GM19395 (cell line): ENCODE data around the gene RNF182.
"Not testable (repeated sequence)": the region's sequence is repeated elsewhere in the genome, so short reads cannot be mapped to it uniquely, and the experiment has no call there.

Source experiments
- ATAC-seq: cut with Tn5 transposase; IDR thresholded peaks from one replicate; pipeline ENCODE4 v1.9.1; 2021; ENCODE audit warnings: mild to moderate bottlenecking, moderate library complexity; ENCODE audit not compliant: unreplicated experiment

RNF182 gene

DNA sequence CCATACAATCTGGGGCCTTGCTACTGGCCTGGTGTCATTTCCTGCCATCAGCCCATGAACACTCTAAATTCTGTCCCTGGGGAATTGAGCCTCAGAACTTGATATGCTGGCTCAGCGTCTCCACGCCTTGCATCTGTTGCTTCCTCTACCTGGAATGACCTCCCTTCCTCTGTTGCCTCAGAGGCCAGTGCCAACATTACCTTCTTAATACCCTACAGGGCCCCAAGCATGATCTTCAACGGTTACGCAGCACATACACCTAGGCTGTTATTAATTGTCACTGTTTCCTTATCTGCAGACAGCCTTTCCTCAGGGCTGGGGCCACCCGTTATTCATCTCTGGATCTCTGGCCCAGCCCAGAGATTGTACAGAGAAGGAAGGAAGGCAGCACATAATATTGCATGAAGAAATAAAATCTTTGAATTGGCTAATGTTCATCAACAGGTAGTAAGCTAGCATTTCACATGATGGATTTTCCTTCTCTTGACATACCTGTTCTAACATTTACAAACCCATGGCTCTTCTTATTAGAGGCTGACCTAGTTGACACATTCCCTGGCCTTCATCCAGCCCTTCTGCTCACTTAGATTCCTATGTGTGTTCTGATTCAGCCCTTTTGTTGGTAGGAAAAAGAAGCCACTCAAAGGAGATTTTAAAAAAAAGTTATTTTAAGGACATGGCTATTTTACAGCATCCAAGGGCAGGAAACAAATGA lies 8.4 kb upstream of the RNF182 start:
- no peak for ATAC-seq

GRCh38 chr6:13917141-13917540 lies 7.6 kb upstream of the RNF182 start:
- ATAC-seq: no peak

DNA sequence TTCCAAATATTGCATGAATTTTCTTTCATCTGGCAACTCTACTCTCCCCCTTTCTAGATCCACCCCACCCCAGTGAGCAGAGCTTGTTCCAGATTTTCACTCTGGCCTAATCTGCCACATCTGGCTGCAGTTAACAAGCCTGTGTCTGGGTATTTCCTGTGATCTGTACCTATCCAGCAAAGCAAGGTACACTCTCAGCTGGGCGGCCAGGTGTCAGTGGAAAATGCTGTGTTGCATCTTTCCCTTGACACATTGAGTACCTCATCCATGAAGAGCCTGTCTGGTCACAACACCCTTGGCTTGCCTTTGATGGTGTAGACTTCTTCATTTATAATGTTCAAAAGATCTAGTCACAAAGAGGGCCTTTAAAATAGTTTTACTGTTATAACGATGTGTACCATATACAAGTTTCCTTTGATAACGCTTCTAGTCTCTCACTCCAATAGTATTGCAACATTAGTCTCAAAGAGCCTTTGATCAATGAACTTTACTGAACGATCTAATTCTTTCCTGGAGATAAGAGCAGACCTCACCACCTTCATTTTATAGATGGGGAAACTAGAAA lies 6.0 kb upstream of the RNF182 start:
- ATAC-seq: no peak

DNA sequence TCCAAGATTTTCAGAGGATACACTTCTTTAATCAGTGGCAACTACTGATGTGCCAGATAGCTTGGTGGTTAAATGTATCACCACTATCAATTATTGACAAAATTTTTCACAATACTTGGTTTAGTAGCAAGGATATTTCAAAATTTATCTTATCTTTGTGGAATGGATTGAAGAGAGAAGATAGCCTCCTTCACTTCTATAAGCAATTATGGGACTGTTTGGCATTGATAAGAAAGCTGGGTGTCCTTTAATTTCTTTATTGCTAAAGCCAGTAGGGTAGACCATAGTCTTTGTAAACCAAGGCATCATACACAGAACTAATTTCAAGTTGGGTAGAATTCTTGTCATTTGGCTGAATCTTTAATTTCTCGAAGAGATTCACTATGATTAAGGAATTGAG lies 4.9 kb upstream of the RNF182 start:
- ATAC-seq: no peak

DNA sequence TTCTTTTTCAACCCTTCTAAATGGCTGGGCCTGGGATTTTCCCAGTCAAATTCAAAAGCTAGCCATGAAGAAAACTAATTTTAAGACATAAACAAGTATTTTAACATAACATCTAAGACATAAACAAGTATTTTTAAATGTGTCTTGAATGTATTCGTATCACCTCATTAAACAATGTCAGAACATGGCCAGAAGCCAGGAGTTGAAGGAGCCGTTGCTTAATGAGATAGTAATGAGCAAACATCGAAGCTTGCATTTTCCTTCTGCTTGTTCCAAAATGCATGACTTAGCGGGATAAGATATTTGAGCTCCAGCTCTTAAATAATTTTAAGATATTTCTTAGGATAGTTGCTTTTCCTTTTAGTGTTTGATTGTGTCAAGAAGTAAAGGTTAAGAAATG lies 4.2 kb upstream of the RNF182 start:
- ATAC-seq: no peak

GRCh38 chr6:13922750-13923149 lies 2.0 kb upstream of the RNF182 start:
- no peak for ATAC-seq

GRCh38 chr6:13923527-13924145 lies 1.1 kb upstream of the RNF182 start:
- ATAC-seq: no peak

GRCh38 chr6:13924146-13924948 lies 405 bp upstream of the RNF182 start:
- no peak for ATAC-seq

GRCh38 chr6:13926378-13926777 lies 1.6 kb downstream of the RNF182 start:
- no peak for ATAC-seq

- ATAC-seq: no peak
Observed at GRCh38 chr6:13927203-13927602, 2.5 kb downstream of the RNF182 start.

DNA sequence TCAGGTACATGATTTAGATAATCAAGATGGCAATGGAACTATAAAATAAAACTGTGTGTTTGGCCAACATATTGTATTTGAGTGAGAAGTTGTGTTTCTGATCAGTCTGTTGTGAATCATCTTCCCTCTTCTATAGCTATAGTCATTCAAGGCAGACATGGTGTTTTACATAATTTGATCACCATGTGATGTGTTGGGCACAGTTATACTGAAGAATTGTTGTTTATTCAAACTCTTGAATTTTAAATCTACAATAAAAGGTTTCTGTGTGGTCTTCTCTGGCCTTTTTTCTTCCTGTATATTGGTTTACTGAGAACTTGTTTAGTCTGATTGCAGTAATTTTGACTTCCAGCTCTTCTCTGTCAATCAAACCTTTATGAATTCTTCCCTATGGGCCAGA lies 4.4 kb downstream of the RNF182 start:
- no peak for ATAC-seq

DNA sequence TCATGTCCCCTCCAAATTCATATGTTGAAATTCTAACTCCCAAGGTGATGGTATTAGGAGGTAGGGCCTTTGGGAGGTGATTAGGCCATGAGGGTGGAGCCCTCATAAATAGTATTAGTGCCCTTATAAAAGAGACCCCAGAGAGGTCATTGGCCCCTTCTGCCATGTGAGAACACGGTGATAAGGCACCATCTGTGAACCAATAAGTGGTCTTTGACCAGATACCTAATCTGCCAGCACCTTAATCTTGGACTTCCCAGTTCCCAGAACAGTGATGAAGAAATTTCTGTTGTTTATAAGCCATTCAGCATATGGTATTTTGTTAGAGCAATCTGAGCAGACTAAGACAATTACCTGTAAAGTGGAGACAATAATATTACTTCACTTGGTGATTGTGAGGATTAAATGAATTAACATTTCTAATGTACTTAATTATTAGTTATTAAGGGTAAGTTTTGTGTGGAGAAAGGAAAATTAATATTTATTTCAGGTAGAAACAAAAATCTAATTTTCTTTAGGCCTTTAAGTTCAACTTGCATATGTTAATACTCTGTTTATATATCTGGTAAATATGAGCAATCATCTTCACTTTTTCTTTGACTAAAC lies 7.1 kb downstream of the RNF182 start:
- ATAC-seq: no peak

DNA sequence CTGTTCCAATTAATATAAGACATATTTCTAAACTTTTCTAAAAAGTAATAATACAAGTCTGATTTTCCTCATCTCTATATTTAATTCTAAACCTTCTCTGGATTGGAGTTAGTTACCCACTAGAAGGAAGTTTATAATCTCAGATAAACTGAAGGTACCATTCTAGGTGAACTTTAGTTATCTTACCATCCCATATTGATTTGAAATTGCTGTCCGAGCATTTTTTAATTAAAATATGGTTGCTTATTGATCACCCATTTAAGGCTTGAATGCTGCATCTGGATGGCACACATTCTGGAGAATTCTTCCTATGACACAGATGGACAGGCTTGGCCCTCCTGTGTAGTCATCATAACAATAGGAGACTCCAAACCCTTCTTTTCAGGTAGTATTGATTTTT lies 8.0 kb downstream of the RNF182 start:
- no peak for ATAC-seq

DNA sequence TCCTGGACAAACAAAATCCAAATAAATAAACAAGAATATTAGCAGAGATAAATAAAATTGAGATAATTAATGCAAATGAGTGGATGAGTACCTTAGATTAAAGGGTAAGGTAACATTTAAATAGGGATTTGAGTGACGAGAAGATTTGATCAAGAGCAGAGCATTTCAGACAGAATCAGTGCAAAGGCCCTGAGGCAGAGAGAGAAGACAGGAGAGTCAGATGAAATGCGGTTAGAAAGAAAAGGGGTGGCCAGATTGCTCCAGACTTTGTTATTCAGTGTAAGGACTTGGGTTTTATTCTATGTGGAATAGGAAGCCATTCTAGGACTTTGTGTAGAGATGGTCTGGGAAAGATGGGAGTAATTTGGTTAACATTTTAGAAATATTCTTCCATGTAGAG lies 10.0 kb downstream of the RNF182 start:
- no peak for ATAC-seq

DNA sequence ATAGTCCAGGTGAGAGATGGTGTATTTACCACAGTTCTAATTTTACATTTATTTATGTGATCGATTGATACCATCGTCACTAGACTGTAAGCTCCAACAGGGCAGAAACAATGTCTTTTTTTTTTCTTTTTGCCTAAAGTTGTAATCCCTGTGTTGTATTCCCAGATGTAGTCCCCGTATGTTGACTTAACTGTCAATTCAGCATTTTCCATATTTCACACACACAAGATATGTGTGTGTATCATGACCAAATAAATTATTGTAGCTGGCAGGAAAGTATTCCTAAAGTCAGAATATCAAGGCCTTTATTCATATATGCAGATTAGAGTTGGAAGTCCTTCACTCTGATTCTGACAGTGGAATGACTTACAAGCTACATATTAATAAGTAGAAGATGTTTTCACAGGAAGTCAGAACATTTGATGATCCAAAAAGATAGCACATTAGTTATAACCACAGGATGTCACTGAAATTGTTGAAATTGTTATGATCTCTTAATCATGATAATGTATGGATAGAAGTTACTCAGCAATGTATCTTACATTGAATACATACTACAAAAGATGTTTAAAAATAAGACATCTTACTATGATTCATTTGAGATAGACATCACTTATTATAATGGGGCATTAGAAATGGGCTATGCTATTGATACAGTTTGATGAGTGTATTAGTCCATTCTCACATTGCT lies 10.6 kb downstream of the RNF182 start:
- no peak for ATAC-seq

DNA sequence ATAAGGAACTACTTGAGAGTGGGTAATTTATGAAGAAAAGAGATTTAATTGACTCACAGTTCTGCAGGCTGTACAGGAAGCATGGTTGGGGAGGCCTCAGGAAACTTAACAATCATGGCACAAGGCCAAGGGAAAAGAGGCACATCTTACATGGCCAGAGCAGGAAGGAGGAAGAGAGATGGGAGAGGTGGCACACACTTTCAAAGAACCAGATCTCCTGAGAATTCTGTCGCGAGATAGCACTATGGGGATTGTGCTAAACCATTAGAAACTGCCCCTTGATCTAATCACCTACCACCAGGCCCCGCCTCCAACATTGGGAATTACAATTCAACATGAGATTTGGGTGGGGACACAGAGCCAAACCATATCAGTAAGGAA lies 11.1 kb downstream of the RNF182 start:
- not testable (repeated sequence) for ATAC-seq

DNA sequence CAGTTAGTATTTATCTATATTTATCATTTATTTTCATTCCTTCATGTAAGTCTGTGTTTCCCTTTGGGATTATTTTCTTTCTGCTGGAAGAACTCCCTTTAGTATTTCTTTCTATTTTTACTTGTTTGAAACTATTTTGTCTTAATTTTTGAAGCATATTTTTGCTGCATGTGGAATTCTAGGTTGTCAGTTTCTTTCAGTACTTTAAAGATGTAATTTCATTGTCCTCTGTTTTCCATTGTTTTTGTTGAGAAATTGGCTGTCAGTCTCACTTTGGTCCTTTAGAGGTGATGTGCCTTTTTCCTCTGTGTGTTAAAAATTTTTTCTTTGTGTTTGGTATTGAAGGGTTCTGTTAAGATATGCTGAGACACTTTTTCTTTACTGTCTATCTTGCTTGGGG lies 17.1 kb downstream of the RNF182 start:
- ATAC-seq: no peak

DNA sequence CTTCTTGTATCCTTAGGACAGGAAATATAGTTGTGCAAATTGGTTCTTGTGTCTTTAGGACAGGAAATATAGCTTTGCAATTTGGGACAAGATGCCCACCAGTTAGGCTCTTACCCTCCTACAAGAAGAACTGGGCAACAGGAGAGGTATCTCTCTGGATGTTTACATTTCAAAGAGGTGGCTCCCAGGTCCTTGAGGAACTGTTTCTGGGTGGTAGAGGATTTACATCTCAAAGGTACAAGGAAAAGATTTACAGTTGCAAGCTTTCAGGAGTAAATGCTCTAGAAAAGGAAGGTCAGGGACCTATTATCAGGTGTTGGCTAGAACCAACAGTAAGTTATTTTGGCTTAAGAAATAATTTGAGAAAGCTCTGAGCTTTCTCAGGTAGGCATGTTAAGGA lies 19.2 kb downstream of the RNF182 start:
- no peak for ATAC-seq

GRCh38 chr6:13946506-13946905 lies 21.8 kb downstream of the RNF182 start:
- no peak for ATAC-seq

GRCh38 chr6:13947611-13948178 lies 22.9 kb downstream of the RNF182 start:
- ATAC-seq: no peak
